ENCODE results near the gene DNAJC27.

- TF ChIP-seq CTCF (IDR thresholded peaks at IDR 0.05; ENCODE audit: low read depth, low read length) (no peak), EZH2phosphoT487 (IDR thresholded peaks at IDR 0.05; ENCODE audit: low read depth) (no peak)
Measured at GRCh38 chr2:24912986-24913385, 58.8 kb downstream of the DNAJC27 start.
